Sciatic nerve (tissue), 2 donors: ENCODE data around the gene OR6S1. TPM values are rescaled to one million over a fixed set of nuclear protein-coding genes. Genes with fewer than 3 reads are reported as not detected.
"Not testable (repeated sequence)": the region's sequence is repeated elsewhere in the genome, so short reads cannot be mapped to it uniquely, and the experiment has no call there.

Source experiments
- ATAC-seq: fragments of 200-7000 bp; cut with Tn5 transposase; one replicate; pipeline ENCODE4 v1.9.1; 2020; ENCODE audit warnings: mild to moderate bottlenecking, moderate library complexity
- DNase-seq: peaks from one replicate; pipeline ENCODE4 v3.0.0-alpha.2; 2020; ENCODE audit warnings: low spot score
- intact Hi-C: fragments of 100-400 bp; cut with DNase I; formaldehyde crosslinking; loops from one replicate; pipeline ENCODE4 v1.14.2; 2022
- total RNA-seq: library from RNA; stranded (reverse); fragmentation: NEBNext Ultra II Directional; extraction: Animal tissue kit (Norgen Biotek cat#: 25700); gene quantifications from one replicate; pipeline ENCODE4 v1.2.1, GENCODE V29; 2021
- donor health status: DM: no; HTN: no; CAD: no.
- donor health status: DM: no; HTN: no; CAD: no.

OR6S1 gene
- total RNA-seq, 1 donor from 2014 or later = not detected

DNA sequence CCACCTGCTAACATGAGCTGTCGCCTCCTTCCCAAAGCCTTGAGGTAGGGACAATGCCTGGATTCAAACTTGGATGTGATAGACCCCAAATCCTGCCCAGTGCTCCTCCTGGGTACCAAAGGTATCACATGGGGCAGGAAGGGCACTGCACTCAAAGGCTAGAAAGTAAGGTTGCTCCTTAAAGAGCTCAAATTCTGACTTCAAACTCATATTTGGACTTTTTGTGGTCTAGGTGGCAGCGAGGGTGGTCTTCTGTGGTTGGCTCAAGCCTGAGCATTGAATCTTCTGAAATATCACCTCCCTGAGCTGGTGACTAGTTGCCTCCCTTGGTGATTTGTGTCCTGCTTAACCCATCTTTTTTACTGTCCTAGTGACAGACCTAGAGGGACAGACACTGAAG lies 34.6 kb upstream of the OR6S1 start:
- no peak for DNase-seq
- intact Hi-C loops = no loop called here
- ATAC-seq = no peak

DNA sequence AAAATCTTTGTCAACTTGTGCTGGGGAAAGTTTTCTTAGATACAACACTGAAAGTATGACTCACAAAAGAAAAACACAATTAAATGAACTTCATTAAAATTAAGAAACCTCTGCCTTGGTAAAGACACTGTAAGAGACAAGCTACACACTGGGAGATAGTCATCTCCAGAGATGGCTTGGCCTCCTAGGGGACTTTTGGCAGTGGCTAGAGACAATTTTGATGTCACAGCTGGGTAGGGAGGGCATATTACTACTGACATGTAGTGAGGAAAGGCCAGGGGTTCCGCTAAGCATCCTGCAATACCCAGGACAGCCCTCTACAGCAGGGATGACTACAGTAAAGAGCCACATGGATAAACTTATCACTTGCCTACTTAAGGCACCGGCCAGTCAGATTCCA lies 34.2 kb upstream of the OR6S1 start:
- no peak for ATAC-seq
- intact Hi-C loops = no loop called here
- DNase-seq = no peak

DNA sequence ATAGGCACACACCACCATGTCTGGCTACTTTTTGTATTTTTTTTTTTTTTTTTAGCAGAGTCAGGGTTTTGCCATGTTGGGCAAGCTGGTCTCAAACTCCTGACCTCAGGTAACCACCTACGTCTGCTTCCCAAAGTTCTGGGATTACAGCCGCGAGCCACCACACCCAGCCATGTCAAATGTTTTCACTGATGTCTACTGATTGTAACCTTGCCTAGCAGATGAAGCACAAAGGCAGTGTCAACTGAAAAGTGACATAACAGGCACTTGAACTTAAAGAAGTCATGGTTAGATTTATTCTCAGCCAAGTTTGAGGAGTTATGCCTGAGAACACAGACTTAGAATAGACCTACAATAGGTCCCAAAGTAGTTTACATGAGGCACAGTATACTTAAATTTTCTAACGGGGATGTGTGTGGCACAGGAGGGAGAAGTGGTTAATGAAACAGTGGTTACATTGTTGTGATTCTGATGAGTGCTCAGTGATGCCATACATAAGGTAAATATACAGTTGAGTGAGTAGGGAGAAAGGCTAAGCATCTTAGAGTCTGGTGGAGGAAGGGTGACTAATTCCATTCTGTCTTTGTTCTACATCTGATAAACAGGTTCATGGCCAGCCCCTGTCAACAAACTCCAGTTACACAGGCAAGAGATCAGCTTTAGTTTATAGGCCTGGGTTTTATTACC lies 30.2 kb upstream of the OR6S1 start:
- DNase-seq (no peak), ATAC-seq (no peak)
- intact Hi-C loops = no loop called here

DNA sequence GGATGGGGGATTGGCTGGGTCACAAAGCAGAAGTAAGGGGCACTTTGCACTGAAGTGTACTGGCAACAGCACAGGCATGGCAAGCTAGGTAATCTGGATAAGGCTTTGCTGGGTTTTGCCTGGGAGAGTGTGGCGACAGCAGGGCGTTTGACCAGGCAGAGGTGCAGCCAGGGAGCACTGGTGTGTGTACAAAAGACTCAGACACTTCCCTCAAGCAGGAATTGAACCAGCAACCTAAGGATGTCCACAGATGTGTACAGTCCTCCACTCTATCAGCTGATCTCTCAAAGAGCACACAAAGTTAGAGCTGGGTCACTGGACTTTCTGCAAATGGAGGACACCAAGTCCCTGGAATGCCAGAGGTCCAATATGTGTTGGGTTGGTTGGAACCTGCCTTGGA lies 27.5 kb upstream of the OR6S1 start:
- DNase-seq (no peak), ATAC-seq (no peak)
- intact Hi-C loops = no loop called here

DNA sequence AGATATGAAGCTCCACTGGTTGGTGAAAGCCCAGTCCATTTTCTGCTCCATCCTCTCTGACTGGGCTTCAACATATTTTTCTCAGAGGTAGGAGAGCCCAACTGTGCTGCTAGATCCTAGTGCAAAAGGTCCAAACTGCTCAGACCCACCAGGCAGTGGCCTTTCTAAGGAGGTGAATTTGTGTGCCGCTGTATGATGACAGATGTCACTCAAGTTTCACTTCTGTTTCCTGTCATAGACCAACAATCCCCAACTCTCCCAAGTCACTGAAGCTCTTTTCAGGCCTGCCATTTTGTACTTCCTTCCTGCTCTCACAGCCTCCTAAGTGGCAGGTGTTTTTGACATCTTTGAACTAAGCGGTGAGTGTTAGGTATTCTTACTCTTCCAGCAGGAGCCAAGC lies 26.5 kb upstream of the OR6S1 start:
- DNase-seq (no peak), ATAC-seq (no peak)
- intact Hi-C loops = no loop called here

DNA sequence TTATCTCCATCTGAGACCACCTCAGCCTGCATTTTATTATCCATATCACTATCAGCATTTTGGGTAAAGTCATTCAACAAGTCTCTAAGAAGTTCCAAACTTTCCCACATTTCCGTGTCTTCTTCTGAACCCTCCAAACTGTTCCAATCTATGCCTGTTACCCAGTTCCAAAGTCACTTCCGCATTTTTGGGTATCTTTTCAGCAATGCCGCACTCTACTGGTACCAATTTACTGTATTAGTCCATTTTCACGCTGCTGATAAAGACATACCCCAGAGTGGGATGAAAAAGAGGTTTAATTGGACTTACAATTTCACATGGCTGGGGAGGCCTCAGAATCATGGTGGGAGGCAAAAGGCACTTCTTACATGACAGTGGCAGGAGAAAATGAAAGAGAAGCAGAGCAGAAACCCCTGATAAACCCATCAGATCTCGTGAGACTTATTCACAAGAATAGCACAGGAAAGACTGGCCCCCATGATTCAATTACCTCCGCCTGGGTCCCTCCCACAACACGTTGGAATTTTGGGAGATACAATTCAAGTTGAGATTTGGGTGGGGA lies 25.0 kb upstream of the OR6S1 start:
- DNase-seq, intact Hi-C loops, ATAC-seq: not testable (repeated sequence)

DNA sequence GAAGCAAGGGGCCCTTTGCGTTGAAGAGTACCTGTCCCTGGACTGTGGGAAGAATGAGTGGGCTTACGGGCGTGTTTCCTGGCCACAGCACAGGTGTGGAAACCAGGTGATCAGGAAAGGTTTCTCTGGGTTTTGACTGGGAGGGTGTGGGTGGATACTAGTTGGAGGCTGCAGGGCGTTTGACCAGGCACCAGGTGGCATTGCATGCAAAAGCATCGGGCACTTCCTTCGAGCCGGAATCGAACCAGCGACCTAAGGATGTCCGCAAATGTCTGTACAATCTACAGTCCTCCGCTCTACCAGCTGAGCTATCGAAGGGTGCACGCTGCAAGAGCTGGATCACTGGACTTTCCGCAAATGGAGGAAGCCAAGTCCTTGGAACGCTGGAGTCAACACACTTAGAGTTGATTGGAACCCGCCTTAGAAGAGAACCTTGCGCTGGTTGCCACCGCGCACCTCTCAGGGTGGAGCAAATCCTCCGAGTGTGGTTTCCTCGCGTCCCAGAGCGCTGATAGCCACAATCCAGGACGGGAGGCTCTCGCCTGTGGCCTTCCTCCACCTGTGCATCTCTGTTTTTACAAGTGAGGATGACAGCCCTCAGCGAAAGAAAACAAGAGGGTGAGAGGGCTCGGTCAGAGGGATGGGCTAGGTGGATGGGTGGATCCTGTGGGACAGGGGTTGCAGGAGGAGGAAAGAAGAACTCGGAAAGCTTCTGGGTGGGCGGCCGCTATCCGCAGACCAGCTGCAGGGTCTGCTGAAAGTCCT lies 21.7 kb upstream of the OR6S1 start:
- peak; percentile 76 for DNase-seq
- intact Hi-C loops = no loop called here
- ATAC-seq = peak; percentile 86

DNA sequence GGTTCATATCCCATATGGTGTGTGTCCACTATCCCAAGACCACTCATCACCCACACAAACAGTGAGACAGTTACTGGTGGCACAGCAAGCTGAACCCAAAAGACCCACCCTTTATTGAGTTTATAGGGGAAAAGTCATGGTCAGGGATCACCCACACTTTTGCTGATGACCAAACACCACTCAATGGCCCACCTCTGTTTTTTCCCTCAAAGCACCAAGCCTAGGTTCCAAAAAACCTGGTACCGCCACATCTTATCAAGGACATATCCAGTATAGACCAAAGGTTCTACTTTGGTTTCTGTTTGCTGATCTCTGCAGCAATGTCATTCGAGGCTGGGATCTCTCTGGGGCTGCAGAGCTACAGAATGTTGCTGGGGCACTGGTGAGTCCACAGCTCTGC lies 19.7 kb upstream of the OR6S1 start:
- intact Hi-C loops = no loop called here
- no peak for DNase-seq
- ATAC-seq = no peak

DNA sequence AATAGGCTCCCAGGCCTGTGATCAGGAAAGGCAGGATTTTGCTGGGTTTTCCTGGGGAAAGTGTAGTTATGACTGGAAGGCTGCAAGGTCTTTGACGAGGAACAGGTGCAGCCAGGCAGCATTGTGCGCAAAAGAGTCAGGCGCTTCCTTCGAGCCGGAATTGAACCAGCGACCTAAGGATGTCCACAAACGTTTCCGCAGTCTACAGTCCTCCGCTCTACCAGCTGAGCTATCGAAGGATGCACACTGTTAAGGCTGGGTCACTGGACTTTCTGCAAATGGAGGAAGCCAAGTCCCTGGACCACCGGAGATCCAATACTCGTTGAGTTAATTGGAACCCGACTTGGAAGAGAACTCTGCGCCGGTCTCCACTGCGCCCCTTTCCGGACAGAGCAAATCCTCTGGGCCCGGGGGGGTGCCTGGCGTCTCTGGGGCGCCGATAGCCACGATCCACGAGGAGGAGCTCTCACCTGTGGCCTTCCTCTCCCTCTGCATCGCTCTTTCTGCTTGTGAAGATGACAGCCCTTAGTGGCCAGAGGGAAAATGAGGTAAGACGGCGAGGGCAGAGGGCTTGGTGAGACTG lies 18.4 kb upstream of the OR6S1 start:
- DNase-seq (no peak), ATAC-seq (no peak)
- intact Hi-C loops = no loop called here

DNA sequence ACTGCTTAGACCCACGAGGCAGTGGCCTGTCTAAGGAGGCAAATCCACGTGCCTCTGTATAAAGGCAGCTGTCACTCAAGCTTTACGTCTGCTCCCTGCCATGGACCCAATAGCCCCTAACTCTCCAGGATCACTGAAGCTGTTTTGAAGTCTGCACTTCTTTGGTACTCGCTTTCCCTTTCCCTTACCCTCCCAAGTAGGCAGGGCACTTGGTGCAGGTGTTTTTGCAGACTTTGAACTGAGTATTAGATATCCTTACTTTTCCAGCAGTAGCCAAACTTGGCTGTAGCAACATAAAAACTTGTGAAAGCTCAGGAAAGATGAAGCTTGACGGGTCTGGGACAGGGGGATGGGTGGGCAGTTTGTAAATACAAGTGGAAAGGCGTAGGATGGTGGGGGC lies 17.8 kb upstream of the OR6S1 start:
- no peak for ATAC-seq
- intact Hi-C loops = no loop called here
- DNase-seq = no peak

DNA sequence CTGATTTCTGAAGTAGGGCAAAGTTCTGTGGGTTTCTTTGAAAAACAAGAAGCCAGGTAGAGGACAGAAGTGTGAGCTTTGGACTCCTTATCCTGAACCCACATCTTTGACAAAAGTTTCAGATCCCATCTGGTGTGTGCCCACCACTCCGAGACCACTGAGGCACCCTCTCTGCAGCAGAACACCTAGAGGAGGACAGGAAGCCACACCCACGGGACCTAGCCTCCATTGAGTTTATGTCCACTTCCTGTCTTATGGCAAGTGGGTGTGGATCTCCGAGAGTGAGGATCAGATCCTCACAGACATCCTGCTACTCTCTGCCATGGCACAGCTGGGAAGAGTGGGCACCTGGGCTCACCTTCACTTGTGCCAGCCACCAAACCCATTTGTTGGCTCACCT lies 16.8 kb upstream of the OR6S1 start:
- intact Hi-C loops = no loop called here
- ATAC-seq = no peak
- no peak for DNase-seq

DNA sequence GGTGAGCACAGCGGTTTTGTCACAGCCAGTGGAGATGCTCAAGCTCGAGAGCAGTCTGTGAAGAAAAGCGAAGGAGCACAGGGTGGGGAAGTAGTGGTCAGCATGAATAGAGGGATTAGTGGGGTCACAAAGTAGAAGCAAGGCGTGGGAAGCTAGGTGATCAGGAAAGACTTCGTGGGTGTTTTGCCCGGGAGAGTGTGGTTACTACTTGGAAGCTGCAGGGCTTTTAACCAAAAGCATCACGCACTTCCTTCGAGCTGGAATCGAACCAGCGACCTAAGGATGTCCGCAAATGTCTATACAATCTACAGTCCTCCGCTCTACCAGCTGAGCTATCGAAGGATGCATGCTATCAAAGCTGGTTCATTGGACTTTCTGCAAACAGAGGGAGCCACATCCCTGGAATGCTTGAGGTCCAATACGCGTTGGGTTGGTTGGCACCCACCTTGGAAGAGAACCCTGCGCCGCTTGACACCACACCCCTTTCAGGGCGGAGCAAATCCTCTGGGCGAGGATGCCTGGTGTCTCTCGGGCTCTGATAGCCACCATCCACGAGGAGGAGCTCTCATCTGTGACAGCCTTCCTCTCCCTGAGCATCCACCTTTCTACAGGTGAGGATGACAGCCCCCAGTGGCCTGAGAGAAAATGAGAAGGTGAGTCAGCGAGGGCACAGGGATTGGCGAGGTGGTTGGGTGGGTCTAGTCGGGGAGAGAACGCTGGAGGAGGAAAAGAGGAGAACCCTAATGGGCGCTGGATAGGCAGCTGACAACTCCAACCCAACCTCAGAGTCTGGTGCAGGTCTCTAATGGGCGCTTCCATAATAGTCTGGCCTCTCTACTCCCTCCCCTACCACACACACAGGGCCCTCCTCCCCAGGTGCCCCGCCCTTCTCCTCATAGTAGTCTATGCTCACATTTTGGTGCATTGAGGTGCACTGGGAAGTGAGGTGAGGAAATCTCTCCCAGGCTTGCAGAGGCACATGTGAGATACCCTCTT lies 16.0 kb upstream of the OR6S1 start:
- no peak for ATAC-seq
- DNase-seq = no peak
- intact Hi-C loops = no loop called here

DNA sequence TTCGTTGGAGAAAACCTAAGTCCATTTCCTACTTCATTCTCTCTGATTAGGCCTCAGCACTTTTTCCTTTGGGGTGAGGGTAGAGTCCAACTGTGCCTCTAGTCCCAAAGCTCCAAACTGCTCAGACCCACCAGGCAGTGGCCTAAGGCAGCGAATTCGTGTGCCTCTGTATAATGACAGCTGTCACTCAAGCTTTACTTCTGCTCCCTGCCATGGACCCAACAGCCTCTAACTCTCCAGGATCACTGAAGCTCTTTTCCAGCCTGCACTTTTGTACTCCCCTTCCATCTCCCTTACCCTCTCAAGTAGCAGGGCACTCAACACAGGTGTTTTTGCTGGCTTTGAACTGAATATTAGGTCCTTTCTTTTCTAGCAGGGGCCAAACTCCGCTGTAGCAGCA lies 14.8 kb upstream of the OR6S1 start:
- DNase-seq (no peak), ATAC-seq (no peak)
- intact Hi-C loops = no loop called here

DNA sequence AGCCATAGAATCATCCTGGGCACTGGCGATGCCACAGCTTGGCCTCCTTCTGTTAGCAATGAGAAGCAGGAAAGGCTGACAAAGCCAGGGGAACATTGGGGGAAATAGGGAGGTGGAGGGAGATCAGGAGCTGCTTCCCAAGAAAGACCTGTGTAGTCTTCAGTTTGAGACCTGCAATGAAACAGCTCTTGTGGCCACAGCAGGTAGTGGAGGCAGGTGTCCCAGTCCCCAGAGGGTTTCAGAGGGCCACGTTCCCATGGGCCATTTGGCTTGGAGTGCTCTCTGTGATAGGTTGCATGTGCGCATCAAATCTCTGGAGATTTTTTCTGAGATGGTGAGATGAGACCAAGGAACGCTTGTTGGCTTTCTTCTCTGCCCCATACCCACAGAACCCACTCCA lies 14.4 kb upstream of the OR6S1 start:
- intact Hi-C loops = no loop called here
- DNase-seq (no peak), ATAC-seq (no peak)

DNA sequence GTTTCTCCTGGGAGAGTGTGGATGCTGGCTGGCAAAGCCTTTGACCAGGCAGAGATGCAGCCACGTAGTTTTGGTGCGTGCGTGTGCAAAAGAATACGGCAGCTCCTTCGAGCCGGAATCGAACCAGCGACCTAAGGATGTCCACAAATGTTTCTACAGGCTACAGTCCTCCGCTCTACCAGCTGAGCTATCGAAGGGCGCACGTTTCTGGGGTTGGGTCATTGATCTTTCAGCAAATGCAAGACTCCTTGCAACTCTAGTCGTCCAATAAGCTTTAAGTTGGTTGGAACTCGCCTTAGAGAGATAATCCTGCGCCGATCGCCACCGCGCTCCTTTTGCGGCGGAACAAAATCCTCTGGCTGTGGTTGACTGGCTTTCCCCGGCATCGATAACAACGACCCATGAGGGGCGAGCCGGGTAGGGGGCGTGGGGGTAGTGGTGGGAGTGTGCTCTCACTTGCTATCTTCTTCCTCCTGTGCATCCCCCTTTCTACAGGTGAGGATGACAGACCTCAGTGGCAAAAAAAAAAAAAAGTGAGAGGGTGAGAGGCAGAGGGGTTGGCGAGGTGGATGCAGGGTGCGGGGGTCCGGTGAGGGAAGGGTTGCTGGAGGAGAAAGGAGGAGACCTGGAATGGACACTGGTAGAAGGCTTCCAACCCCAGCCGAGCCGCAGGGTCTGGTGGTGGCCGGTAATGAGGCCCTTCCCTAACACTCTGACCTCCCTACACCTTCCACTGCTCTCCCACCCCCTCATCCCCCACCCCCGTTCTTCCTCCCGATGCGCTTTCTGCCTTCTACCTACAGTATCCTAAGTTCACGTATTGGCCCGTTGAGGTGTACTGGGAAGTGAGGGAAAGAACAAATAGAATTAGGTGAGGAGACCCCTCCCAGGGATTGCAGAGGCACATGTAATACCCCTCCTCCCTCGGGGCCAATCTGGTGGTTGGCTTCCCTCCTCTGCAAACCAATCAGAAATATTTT lies 11.8 kb upstream of the OR6S1 start:
- no peak for DNase-seq
- intact Hi-C loops = no loop called here
- no peak for ATAC-seq

DNA sequence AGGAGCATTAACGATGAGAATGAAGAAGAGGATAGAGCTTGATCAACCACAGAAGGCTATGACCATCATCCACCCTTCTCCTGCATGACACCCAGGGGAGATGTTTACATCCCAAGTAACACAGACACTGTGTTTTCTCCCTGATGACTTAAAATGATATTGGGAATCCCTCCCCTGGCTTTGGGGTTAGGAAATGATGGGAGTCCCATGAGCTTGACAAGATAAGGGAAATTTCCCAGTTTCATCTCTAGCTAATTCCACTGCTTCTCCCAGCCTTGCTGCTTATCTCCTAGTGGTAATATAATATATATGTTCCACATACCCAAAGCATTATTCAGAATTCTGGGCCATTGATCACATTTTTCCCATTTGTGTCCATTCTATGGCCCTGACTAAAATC lies 4.0 kb upstream of the OR6S1 start:
- ATAC-seq (no peak), DNase-seq (no peak)
- intact Hi-C loops = no loop called here

DNA sequence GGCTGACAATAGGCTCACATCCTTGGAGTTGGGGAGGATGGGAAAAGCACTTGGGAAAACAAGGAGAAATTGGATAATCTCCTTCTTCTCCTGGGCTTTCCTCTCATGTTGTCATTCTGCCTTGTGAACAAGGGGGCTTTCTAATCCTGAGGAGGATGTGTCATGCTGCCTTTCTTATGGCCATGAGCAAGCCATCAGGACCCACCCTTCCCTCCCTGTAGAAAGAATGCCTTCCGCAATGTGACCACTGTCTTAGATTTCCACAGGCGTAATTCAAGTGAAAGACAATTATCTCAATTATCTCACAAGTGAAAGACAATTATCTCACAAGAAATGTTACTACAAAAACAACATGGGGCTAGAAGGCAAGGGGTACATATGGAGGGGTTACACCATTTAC lies 3.0 kb upstream of the OR6S1 start:
- DNase-seq (no peak), ATAC-seq (no peak)
- intact Hi-C loops = no loop called here

DNA sequence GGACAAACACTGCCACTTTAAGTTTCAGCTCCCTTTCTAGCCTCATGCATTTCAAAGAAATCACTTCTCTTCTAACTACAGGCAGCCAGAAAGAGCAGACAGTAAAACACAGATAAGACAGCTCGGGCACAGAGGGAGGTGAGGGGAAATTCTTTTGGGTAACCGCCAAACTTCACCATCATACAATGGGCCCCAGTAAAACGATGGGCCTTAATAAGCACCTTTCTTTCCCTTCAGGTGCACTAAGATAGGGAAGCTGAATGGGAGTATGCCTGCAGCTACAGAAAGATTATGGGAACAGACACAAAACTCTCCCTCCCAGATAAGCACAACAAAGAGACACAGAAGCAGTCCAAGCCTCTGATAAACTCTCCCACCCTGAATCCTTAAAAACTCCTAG lies 1.3 kb upstream of the OR6S1 start:
- intact Hi-C loops = not testable (repeated sequence)

More for the DNA sequence above, 1.3 kb upstream of the OR6S1 start:
- not testable (repeated sequence) for ATAC-seq, DNase-seq
